ENCODE data around the gene TTC9B.

TTC9B gene

GRCh38 chr19:40239415-40240226, 21.4 kb upstream of the TTC9B start:
- TF ChIP-seq SIN3A (IDR thresholded peaks at IDR 0.05; ENCODE audit: borderline replicate concordance, insufficient read depth, low read length) (no peak), TAF1 (IDR thresholded peaks at IDR 0.05; ENCODE audit: borderline replicate concordance, insufficient read depth, low read length) (no peak), FOXP2 (optimal IDR thresholded peaks at IDR 0.05; ENCODE audit: borderline replicate concordance, extremely low read depth, extremely low read length, insufficient read depth) (no peak), POLR2AphosphoS5 (IDR thresholded peaks at IDR 0.05; ENCODE audit: low read depth, low read length) (no peak)
- TF ChIP-seq, protein P1, sequence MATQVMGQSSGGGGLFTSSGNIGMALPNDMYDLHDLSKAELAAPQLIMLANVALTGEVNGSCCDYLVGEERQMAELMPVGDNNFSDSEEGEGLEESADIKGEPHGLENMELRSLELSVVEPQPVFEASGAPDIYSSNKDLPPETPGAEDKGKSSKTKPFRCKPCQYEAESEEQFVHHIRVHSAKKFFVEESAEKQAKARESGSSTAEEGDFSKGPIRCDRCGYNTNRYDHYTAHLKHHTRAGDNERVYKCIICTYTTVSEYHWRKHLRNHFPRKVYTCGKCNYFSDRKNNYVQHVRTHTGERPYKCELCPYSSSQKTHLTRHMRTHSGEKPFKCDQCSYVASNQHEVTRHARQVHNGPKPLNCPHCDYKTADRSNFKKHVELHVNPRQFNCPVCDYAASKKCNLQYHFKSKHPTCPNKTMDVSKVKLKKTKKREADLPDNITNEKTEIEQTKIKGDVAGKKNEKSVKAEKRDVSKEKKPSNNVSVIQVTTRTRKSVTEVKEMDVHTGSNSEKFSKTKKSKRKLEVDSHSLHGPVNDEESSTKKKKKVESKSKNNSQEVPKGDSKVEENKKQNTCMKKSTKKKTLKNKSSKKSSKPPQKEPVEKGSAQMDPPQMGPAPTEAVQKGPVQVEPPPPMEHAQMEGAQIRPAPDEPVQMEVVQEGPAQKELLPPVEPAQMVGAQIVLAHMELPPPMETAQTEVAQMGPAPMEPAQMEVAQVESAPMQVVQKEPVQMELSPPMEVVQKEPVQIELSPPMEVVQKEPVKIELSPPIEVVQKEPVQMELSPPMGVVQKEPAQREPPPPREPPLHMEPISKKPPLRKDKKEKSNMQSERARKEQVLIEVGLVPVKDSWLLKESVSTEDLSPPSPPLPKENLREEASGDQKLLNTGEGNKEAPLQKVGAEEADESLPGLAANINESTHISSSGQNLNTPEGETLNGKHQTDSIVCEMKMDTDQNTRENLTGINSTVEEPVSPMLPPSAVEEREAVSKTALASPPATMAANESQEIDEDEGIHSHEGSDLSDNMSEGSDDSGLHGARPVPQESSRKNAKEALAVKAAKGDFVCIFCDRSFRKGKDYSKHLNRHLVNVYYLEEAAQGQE (IDR thresholded peaks at IDR 0.05; ENCODE audit: insufficient read depth in 1 of 2, low read depth in 2 of 2, low read length in 2 of 2): no peak

DNA sequence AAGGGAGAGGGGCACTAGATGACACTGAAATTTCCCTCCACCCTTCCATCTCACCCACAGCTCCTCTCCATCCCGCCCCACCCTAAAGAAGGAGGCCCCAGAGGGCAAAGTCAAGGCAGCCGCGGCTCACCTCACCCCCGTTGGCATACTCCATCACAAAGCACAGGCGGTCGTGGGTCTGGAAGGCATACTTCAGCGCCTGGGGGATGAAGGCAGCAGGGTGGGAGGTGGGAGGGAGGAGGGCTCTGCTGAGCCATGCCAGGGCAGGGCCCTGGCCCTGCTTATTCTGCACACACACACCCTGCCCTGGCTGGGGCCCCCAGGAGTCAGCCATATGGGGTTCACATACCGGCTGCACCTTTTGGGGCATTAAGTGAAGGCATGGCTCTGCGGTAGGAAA, 20.6 kb upstream of the TTC9B start:
- no peak for TF ChIP-seq SIN3A (IDR thresholded peaks at IDR 0.05; ENCODE audit: borderline replicate concordance, insufficient read depth, low read length)
- TF ChIP-seq, protein P1 (IDR thresholded peaks at IDR 0.05; ENCODE audit: insufficient read depth in 1 of 2, low read depth in 2 of 2, low read length in 2 of 2): no peak
- TF ChIP-seq TAF1 (IDR thresholded peaks at IDR 0.05; ENCODE audit: borderline replicate concordance, insufficient read depth, low read length): no peak
- no peak for TF ChIP-seq POLR2AphosphoS5 (IDR thresholded peaks at IDR 0.05; ENCODE audit: low read depth, low read length)
- TF ChIP-seq FOXP2 (optimal IDR thresholded peaks at IDR 0.05; ENCODE audit: borderline replicate concordance, extremely low read depth, extremely low read length, insufficient read depth): no peak

DNA sequence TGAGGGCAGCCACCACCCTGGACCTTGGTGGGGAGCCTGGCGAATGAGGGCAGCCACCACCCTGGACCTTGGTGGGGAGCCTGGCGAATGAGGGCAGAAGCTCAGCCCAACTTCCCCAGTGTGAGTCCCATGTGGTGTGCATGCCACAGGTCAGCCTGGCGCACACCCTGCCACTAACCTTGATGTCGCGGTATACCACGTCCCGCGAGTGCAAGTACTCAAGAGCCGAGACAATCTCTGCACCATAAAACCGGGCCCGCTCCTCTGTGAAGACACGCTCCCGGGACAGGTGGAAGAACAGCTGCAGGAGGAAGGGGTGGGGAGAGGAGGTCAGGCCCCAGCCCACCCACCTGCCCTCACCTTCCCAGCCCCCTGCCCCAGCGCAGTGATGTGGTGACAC, 19.6 kb upstream of the TTC9B start:
- TF ChIP-seq TAF1 (IDR thresholded peaks at IDR 0.05; ENCODE audit: borderline replicate concordance, insufficient read depth, low read length) (no peak), SIN3A (IDR thresholded peaks at IDR 0.05; ENCODE audit: borderline replicate concordance, insufficient read depth, low read length) (no peak), FOXP2 (optimal IDR thresholded peaks at IDR 0.05; ENCODE audit: borderline replicate concordance, extremely low read depth, extremely low read length, insufficient read depth) (no peak), POLR2AphosphoS5 (IDR thresholded peaks at IDR 0.05; ENCODE audit: low read depth, low read length) (no peak)
- TF ChIP-seq, protein P1 (IDR thresholded peaks at IDR 0.05; ENCODE audit: insufficient read depth in 1 of 2, low read depth in 2 of 2, low read length in 2 of 2): no peak

DNA sequence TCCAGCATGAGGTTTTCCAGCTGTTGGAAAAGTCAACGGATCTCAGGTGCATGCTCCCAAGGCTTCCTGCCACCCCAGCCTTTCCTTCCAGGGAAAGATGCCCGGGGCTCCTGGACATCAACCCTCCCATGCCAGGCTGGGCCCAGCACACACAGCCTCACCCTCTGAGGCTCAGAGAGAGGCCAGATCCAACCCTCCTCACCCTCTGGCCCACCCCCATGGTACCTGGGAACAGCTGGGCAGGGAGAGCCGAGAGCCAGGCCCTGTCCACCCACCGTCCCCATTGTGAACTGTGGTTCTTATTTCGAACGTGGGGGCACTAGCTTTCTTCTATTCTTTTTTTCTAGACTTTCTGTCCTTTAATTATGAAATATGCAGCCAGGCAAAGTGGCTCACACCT, 18.2 kb upstream of the TTC9B start:
- no peak for TF ChIP-seq TAF1 (IDR thresholded peaks at IDR 0.05; ENCODE audit: borderline replicate concordance, insufficient read depth, low read length)
- no peak for TF ChIP-seq FOXP2 (optimal IDR thresholded peaks at IDR 0.05; ENCODE audit: borderline replicate concordance, extremely low read depth, extremely low read length, insufficient read depth)
- TF ChIP-seq, protein P1 (IDR thresholded peaks at IDR 0.05; ENCODE audit: insufficient read depth in 1 of 2, low read depth in 2 of 2, low read length in 2 of 2): no peak
- no peak for TF ChIP-seq POLR2AphosphoS5 (IDR thresholded peaks at IDR 0.05; ENCODE audit: low read depth, low read length)
- TF ChIP-seq SIN3A (IDR thresholded peaks at IDR 0.05; ENCODE audit: borderline replicate concordance, insufficient read depth, low read length): no peak
